GM12872 (cell line): ENCODE data around the gene DHX38.

ENCODE experiments used
- TF ChIP-seq, protein P1 (sequence below): IDR thresholded peaks from 3 replicates; pipeline ENCODE4 v1.5.1; 2011; ENCODE audit warnings: low read depth, mild to moderate bottlenecking, low read length, moderate library complexity; ENCODE audit not compliant: insufficient read depth

The DHX38 gene

DNA sequence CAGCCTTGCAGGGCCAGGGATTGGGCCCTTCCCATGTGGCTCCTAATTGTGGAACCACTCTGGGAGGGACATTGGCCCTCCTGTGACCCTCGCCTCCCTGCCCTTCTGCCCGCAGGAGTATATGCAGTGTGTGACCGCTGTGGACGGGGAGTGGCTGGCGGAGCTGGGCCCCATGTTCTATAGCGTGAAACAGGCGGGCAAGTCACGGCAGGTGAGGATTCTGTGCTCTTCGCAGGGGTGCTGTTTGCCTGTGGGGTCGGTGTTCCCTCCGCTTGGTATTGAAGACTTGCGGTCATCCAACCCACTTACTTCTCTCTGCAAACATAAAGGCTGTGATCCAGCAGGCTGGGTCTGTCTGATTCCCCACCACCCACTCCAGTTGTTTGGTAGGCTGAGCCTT, 15.7 kb downstream of the DHX38 start:
- TF ChIP-seq, protein P1, sequence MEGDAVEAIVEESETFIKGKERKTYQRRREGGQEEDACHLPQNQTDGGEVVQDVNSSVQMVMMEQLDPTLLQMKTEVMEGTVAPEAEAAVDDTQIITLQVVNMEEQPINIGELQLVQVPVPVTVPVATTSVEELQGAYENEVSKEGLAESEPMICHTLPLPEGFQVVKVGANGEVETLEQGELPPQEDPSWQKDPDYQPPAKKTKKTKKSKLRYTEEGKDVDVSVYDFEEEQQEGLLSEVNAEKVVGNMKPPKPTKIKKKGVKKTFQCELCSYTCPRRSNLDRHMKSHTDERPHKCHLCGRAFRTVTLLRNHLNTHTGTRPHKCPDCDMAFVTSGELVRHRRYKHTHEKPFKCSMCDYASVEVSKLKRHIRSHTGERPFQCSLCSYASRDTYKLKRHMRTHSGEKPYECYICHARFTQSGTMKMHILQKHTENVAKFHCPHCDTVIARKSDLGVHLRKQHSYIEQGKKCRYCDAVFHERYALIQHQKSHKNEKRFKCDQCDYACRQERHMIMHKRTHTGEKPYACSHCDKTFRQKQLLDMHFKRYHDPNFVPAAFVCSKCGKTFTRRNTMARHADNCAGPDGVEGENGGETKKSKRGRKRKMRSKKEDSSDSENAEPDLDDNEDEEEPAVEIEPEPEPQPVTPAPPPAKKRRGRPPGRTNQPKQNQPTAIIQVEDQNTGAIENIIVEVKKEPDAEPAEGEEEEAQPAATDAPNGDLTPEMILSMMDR: no peak

DNA sequence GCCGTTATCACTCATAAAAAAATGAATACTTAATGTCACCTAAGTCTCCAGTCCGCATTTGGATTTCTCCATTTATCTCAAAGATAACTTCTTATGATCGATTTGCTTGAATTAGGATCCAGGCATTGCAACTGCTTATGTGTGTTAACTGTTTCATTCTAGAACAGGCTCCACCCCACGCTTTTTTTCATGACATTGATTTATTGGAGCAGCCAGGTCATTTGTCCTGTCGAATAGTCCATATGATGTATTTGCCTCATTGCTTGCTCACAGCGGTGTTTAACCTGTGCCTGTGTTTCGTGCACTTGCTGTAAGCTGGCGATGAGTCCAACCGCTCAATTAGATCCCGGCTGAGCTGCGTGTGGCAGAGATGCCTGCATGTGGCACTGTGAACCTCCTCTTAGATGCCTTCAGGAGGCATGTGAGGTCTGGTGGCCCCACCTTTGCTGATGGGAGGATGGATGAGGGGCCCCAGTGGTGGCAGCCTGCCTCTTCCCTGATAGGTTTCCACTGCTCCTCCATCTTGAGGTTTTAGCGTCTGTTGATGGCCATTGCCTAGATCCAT, 16.4 kb downstream of the DHX38 start:
- TF ChIP-seq, protein P1: no peak

DNA sequence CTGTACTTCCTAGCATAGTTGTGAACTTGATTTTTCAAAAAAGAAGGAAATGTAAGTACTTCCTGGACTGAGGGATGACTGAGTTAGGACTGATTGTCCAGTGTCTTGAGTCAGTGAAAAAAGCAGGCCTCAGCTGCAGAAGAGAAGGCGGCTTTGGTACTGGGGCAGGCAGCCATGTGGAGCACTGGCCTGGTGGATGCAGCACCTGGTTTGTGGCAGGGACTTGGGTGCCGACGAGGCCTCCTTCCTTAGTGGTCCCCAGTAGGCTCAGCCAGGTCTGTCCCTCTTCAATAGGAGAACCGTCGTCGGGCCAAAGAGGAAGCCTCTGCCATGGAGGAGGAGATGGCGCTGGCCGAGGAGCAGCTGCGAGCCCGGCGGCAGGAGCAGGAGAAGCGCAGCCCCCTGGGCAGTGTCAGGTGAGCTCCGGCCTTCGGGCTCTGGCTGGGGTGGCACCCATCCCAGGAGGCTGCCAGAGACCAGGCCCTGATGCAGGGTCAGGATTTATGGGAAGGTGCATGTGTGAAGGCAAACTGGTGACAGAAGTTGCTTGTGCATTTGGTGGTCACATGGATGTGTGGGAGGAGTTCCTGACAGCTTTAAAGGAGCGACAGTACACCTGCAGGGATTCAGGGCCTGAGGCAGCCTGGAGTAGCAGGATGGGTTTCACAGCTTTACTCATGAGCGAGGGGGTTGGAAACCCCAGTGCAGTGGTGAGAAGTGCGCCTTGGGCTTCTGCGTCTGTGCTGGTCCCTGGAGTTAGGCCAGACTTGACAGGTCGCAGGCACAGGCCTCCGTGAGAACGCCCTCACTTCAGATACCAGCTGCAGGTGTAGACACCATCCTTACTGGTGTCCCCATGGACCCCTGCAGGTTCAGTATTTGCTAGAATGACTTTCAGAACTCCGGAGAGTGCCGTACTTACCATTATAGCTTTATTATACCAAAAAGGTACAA, 17.3 kb downstream of the DHX38 start:
- TF ChIP-seq, protein P1: no peak

DNA sequence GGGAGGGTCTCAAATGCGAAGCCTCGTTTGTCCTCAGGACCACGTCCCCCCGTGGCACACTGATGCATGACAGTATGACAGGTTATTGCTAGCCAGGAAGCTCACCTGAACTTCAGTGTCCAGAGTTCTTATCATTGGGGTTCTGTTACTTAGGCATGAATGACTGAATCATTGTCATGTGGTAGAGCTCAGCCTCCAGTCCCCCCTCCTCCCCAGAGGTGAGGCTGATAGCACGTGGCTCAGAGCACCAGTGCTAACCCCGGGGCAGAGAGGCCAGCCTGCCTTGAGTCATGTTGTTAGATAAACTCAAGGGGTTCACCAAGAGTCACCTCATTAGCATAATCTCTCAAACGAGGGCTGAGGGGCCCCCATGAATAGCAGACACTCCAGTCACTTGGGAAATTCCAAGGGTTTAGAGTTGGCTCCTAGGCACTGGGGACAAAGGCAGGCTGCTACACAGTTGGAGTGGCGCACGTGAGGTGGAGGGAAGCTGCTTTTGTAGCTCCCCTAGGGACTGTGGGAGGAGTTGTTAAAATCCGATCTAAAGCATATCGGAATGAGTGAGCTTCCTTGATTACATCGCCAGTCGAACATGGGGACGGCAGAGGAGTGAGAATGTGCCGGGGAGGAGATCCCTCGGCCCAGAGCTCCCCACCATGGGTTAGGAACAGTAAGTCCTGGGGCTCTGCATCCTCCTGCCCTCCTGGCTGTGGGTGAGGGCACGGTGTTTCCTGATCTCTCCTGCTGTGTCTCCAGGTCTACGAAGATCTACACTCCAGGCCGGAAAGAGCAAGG, 18.2 kb downstream of the DHX38 start:
- TF ChIP-seq, protein P1: no peak

DNA sequence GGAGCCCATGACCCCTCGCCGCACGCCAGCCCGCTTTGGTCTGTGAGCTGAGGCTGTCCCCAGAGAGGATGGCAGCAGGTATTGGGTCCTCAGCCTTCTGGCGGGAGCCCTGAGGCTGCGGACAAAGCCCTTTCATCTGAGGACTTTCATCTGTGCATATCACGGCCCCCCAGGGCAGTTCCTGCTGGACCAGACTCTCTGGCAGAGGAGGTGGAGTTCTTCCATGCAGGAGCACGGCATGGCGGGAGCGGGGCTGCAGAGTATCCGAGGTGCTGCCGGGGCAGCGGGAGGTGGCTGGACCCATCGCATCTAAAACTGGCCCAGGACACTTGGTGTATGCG, 18.8 kb downstream of the DHX38 start:
- TF ChIP-seq, protein P1: no peak

DNA sequence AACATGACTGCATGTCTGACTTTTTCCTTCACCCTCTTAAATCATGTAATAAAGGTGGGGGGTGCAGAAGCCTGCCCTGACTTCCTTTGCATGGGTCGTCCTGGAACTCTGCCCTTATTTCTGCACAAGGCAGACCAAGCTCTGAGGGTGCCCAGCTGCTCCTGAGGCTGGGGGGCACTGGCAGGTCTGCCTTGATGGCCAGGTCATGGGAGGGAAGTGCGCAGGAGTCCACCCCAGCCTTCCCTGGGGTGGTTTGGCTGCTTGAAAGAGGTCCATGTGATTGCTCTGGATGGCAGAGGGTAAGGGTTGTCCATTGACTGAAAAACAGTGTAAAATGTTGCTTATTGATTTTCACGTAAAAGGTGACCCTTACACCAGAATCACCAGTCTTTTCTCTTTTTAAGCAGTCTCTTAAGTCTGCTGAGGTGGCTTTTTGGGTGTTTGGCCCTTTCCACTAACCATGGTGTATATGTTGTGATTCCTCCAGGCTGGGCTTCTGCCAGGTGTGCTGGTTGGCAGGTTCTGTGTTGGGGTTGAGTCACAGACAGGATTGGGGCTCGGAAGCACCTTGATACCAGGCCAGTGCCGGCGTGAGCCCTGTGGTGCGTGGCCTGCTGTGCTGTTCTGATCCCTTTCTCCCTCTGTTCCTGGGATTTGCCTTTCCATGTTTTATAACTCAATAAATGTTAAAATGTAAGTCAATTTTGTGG, 19.4 kb downstream of the DHX38 start:
- TF ChIP-seq, protein P1: no peak

DNA sequence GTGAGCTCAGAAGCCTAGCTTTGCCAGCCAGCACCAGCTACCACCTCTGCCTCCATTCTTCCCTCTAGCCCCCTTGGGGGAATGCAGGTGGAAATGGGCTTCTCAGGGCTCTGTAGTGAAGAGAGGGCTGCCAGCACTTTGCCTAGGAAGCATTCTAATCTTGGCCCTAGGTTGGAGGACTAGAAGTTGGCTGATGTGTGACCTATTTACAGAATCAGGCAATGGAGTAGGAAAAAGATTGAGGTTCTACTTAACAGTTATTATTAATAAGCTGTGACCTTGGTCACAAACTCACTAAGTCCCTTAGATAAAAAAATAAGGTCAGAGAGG, 19.9 kb downstream of the DHX38 start:
- TF ChIP-seq, protein P1: no peak
